ENCODE measurements around the gene MCFD2.

MCFD2 gene

GRCh38 chr2:46891956-46892553 is 23.6 kb downstream of the MCFD2 start:
- no peak for TF ChIP-seq CTCF (IDR thresholded peaks at IDR 0.05; ENCODE audit: low read depth, low read length)
- no peak overlapping the region for H3K4me3 ChIP-seq (replicated peaks in 1 of 2; ENCODE audit: low read depth in 2 of 2, low read length in 2 of 2)
- DNase-seq (ENCODE audit: low read depth in 2 of 2): peak in 1 of 2 donors; percentile 5

GRCh38 chr2:46888421-46888952 is 27.1 kb downstream of the MCFD2 start:
- DNase-seq (ENCODE audit: low read depth in 2 of 2): no peak
- H3K4me3 ChIP-seq (replicated peaks in 1 of 2; ENCODE audit: low read depth in 2 of 2, low read length in 2 of 2): no peak overlapping the region
- no peak for TF ChIP-seq CTCF (IDR thresholded peaks at IDR 0.05; ENCODE audit: low read depth, low read length)

GRCh38 chr2:46887028-46887885 is 28.3 kb downstream of the MCFD2 start:
- H3K4me3 ChIP-seq (replicated peaks in 1 of 2; ENCODE audit: low read depth in 2 of 2, low read length in 2 of 2): no peak overlapping the region
- TF ChIP-seq CTCF (IDR thresholded peaks at IDR 0.05; ENCODE audit: low read depth, low read length): no peak
- DNase-seq (ENCODE audit: low read depth in 2 of 2): peak in 1 of 2 donors; percentile 59

GRCh38 chr2:46886268-46887027 is 29.2 kb downstream of the MCFD2 start:
- no peak for DNase-seq (ENCODE audit: low read depth in 2 of 2)
- no peak overlapping the region for H3K4me3 ChIP-seq (replicated peaks in 1 of 2; ENCODE audit: low read depth in 2 of 2, low read length in 2 of 2)
- TF ChIP-seq CTCF (IDR thresholded peaks at IDR 0.05; ENCODE audit: low read depth, low read length): no peak

- peak; percentile 53 to 80 for DNase-seq (ENCODE audit: low read depth in 2 of 2)
- no peak overlapping the region for H3K4me3 ChIP-seq (replicated peaks in 1 of 2; ENCODE audit: low read depth in 2 of 2, low read length in 2 of 2)
- TF ChIP-seq CTCF (IDR thresholded peaks at IDR 0.05; ENCODE audit: low read depth, low read length): no peak
Measured at GRCh38 chr2:46885376-46885775, 30.2 kb downstream of the MCFD2 start.

- no peak for DNase-seq (ENCODE audit: low read depth in 2 of 2)
- no peak for TF ChIP-seq CTCF (IDR thresholded peaks at IDR 0.05; ENCODE audit: low read depth, low read length)
- H3K4me3 ChIP-seq (replicated peaks in 1 of 2; ENCODE audit: low read depth in 2 of 2, low read length in 2 of 2): no peak overlapping the region
Measured at GRCh38 chr2:46879511-46879910, 36.1 kb downstream of the MCFD2 start.
